SK-N-SH (cell line): Measurements from ENCODE around the gene GLCE. TPM values are rescaled to one million over a fixed set of nuclear protein-coding genes. Genes with fewer than 3 reads are reported as not detected.

Source experiments
- CTCF ChIA-PET: fragments of 300-600, 350-600 bp; formaldehyde crosslinking; extraction: SDS; loops from one replicate; lab custom pipeline; 2021; lab: Yijun Ruan, JAX
- POLR2A ChIA-PET: fragments of 350-600 bp; sonication (Branson Sonifier 250); formaldehyde crosslinking; extraction: SDS; loops from one replicate; lab custom pipeline; 2020; ENCODE audit warnings: antibody characterized with exemption, inconsistent platforms; lab: Yijun Ruan, JAX
- DNase-seq: peaks from one replicate; pipeline ENCODE4 v3.0.0; 2012
- H2AFZ ChIP-seq: fragments of 200-600 bp; sonication (generic); 2 replicates; pipeline ENCODE4 v1.8.1; 2016; ENCODE audit warnings: antibody characterized with exemption, mild to moderate bottlenecking, low read depth
- H3F3A ChIP-seq: fragments of 200-600 bp; sonication (generic); replicated peaks from 2 replicates; pipeline ENCODE3; 2016; ENCODE audit warnings: antibody characterized with exemption, mild to moderate bottlenecking; ENCODE audit not compliant: insufficient read depth
- H3K27ac ChIP-seq, 2 experiments: fragments of 200-500 bp in 1 of 2; fragments of 200-600 bp in 1 of 2; sonication (Bioruptor generic) in 1 of 2; sonication (generic), shearing (Covaris generic) in 1 of 2; 2 replicates each; pipeline versions ENCODE4 v1.5.1 to v1.6.1; 2014 to 2016; ENCODE audit warnings: low read depth in 2 of 2, inconsistent platforms in 1 of 2, low read length in 1 of 2, mild to moderate bottlenecking in 1 of 2, mixed read lengths in 1 of 2
- H3K27me3 ChIP-seq: fragments of 200-600 bp; sonication (generic), shearing (Covaris generic); 2 replicates; pipeline ENCODE4 v1.6.1; 2016; ENCODE audit warnings: mixed run types; ENCODE audit not compliant: insufficient read depth
- H3K36me3 ChIP-seq, 2 experiments: fragments of 200-500 bp in 1 of 2; fragments of 200-600 bp in 1 of 2; sonication (Bioruptor generic) in 1 of 2; sonication (generic) in 1 of 2; replicated peaks in 1 of 2; 2 replicates each; pipeline versions ENCODE3 to v1.5.1; 2014 to 2016; ENCODE audit warnings: low read length in 1 of 2, mild to moderate bottlenecking in 1 of 2; ENCODE audit not compliant: insufficient read depth in 2 of 2, control insufficient read depth in 1 of 2
- H3K4me1 ChIP-seq, 2 experiments: fragments of 200-500 bp in 1 of 2; fragments of 200-600 bp in 1 of 2; sonication (Bioruptor generic) in 1 of 2; sonication (generic), shearing (Covaris generic) in 1 of 2; 2 replicates each; pipeline versions ENCODE4 v1.5.1 to v1.6.1; 2014 to 2016; ENCODE audit warnings: low read depth in 1 of 2, low read length in 1 of 2, mixed run types in 1 of 2; ENCODE audit not compliant: insufficient read depth in 2 of 2, control insufficient read depth in 1 of 2
- H3K4me2 ChIP-seq: fragments of 200-600 bp; sonication (generic), shearing (Covaris generic); 2 replicates; pipeline ENCODE4 v1.6.1; 2017; ENCODE audit warnings: mixed run types
- H3K4me3 ChIP-seq, 2 experiments: fragments of 200-500 bp in 1 of 2; fragments of 200-600 bp in 1 of 2; sonication (Bioruptor generic) in 1 of 2; sonication (generic), shearing (Covaris generic) in 1 of 2; 2 replicates each; pipeline versions ENCODE4 v1.5.1 to v1.8.1; 2014 to 2016; ENCODE audit warnings: low read depth in 2 of 2, inconsistent platforms in 1 of 2, low read length in 1 of 2, mild to moderate bottlenecking in 1 of 2, mixed read lengths in 1 of 2, moderate library complexity in 1 of 2
- H3K79me2 ChIP-seq: fragments of 200-600 bp; sonication (generic); 2 replicates; pipeline ENCODE4 v1.8.1; 2017; ENCODE audit warnings: mild to moderate bottlenecking; ENCODE audit not compliant: insufficient read depth
- H3K9ac ChIP-seq: fragments of 200-600 bp; sonication (generic); 2 replicates; pipeline ENCODE4 v1.6.1; 2017; ENCODE audit warnings: mixed run types
- H3K9me2 ChIP-seq: fragments of 200-600 bp; sonication (generic); 2 replicates; pipeline ENCODE4 v1.6.1; 2017; ENCODE audit warnings: mixed run types
- H3K9me3 ChIP-seq: fragments of 200-600 bp; sonication (generic); 2 replicates; pipeline ENCODE4 v1.6.1; 2017; ENCODE audit warnings: mixed run types, mild to moderate bottlenecking, moderate library complexity
- H4K20me1 ChIP-seq: fragments of 200-600 bp; sonication (generic); 2 replicates; pipeline ENCODE4 v1.6.1; 2017; ENCODE audit warnings: mild to moderate bottlenecking, mixed run types; ENCODE audit not compliant: insufficient read depth
- ELF1 ChIP-seq: IDR thresholded peaks from 2 replicates; pipeline ENCODE4 v1.4.0; 2012
- EZH2phosphoT487 ChIP-seq: fragments of 200-600 bp; sonication (generic); IDR thresholded peaks from 2 replicates; pipeline ENCODE4 v1.6.1; 2017; ENCODE audit warnings: low read depth, mixed run types, mild to moderate bottlenecking, antibody characterized with exemption, moderate library complexity, borderline replicate concordance
- FOSL2 ChIP-seq: IDR thresholded peaks from 2 replicates; pipeline ENCODE4 v1.4.0; 2012; ENCODE audit warnings: low read depth, mild to moderate bottlenecking, moderate library complexity, borderline replicate concordance
- JUND ChIP-seq: IDR thresholded peaks from 2 replicates; pipeline ENCODE4 v1.4.0; 2012
- NFIC ChIP-seq: IDR thresholded peaks from 2 replicates; pipeline ENCODE4 v1.4.0; 2012; ENCODE audit warnings: borderline replicate concordance
- NRF1 ChIP-seq: IDR thresholded peaks from 2 replicates; pipeline ENCODE4 v1.6.1; 2012; ENCODE audit warnings: low read depth, mild to moderate bottlenecking, low read length
- RCOR1 ChIP-seq: fragments of 150-350 bp; IDR thresholded peaks from 2 replicates; pipeline ENCODE4 v1.6.1; 2017; ENCODE audit warnings: antibody characterized with exemption, low read length
- RFX5 ChIP-seq: IDR thresholded peaks from 2 replicates; pipeline ENCODE4 v1.6.1; 2012; ENCODE audit warnings: mild to moderate bottlenecking, improper control_type of control experiment, low read length
- RXRA ChIP-seq: IDR thresholded peaks from 2 replicates; pipeline ENCODE4 v1.4.0; 2012; ENCODE audit warnings: low read depth, mild to moderate bottlenecking, borderline replicate concordance
- SIN3A ChIP-seq: IDR thresholded peaks from 2 replicates; pipeline ENCODE4 v1.6.1; 2012; ENCODE audit warnings: low read depth, mild to moderate bottlenecking, low read length, moderate library complexity, borderline replicate concordance
- SMC3 ChIP-seq: IDR thresholded peaks from 2 replicates; pipeline ENCODE4 v1.6.1; 2012; ENCODE audit warnings: low read depth, low read length, improper control_type of control experiment
- TEAD4 ChIP-seq: IDR thresholded peaks from 2 replicates; pipeline ENCODE4 v1.4.0; 2012; ENCODE audit warnings: mild to moderate bottlenecking, borderline replicate concordance; ENCODE audit not compliant: insufficient read depth
- YY1 ChIP-seq: IDR thresholded peaks from 2 replicates; pipeline ENCODE4 v1.4.0; 2012; ENCODE audit warnings: low read depth, mild to moderate bottlenecking
- WGBS: methylation state at CpG from one replicate; pipeline ENCODE4 v1.1.6; 2017; ENCODE audit warnings: low lambda C conversion rate; 5-methylcytosine and 5-hydroxymethylcytosine counted together
- polyA plus RNA-seq, 3 experiments: library from polyadenylated mRNA; depleted of rRNA; stranded (reverse); fragments of >200 nt; gene quantifications; 2 replicates each; pipeline ENCODE4 v1.2.3, GENCODE V29; 2012
- TF ChIP-seq, protein P1 (sequence below): fragments of 150-350 bp; IDR thresholded peaks from 2 replicates; pipeline ENCODE4 v1.6.1; 2016; ENCODE audit warnings: mild to moderate bottlenecking, low read depth, low read length
- TF ChIP-seq, protein P2 (sequence below): IDR thresholded peaks from 2 replicates; pipeline ENCODE4 v1.4.0; 2012; ENCODE audit warnings: low read depth, borderline replicate concordance
- TF ChIP-seq, protein P3 (sequence below): IDR thresholded peaks from 2 replicates; pipeline ENCODE4 v1.4.0; 2012; ENCODE audit warnings: low read depth, borderline replicate concordance
- TF ChIP-seq, protein P4 (sequence below): fragments of 150-350 bp; IDR thresholded peaks from 2 replicates; pipeline ENCODE4 v1.6.1; 2017; ENCODE audit warnings: antibody characterized with exemption, low read length, low read depth, borderline replicate concordance
- TF ChIP-seq, protein P5 (sequence below): fragments of 200-600 bp; sonication (generic); IDR thresholded peaks from 2 replicates; pipeline ENCODE4 v1.6.1; 2017; ENCODE audit warnings: antibody characterized with exemption, mild to moderate bottlenecking, moderate library complexity

The GLCE gene
- polyA plus RNA-seq, 1 of the 3 experiments (the other 2 are of a cell fraction), result 19.5 TPM

DNA sequence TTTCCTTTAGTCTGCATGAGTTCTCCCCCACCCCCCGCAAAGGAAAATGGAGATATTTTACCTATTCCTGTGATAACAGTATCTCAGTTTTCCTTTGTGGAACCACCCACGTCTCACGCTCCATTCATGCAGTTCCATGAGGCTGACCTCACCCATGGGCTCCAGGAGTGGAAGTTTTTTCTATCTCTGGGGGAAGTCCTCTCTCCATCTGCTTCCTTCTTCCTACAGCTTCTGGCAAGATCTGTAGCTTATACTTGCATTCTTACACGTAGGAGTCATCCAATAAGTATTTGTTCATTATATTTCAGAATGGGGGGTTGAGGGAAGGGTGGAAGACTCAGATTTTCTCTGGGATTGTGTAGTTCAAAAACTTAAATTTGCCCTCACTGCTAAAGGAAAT, 5.8 kb upstream of the GLCE start (continued):
- TF ChIP-seq RXRA (no peak), RCOR1 (no peak), SIN3A (no peak), ELF1 (no peak), TEAD4 (no peak), EZH2phosphoT487 (no peak), YY1 (no peak), NRF1 (no peak)
- TF ChIP-seq, protein P1, sequence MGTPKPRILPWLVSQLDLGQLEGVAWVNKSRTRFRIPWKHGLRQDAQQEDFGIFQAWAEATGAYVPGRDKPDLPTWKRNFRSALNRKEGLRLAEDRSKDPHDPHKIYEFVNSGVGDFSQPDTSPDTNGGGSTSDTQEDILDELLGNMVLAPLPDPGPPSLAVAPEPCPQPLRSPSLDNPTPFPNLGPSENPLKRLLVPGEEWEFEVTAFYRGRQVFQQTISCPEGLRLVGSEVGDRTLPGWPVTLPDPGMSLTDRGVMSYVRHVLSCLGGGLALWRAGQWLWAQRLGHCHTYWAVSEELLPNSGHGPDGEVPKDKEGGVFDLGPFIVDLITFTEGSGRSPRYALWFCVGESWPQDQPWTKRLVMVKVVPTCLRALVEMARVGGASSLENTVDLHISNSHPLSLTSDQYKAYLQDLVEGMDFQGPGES, result no peak

DNA sequence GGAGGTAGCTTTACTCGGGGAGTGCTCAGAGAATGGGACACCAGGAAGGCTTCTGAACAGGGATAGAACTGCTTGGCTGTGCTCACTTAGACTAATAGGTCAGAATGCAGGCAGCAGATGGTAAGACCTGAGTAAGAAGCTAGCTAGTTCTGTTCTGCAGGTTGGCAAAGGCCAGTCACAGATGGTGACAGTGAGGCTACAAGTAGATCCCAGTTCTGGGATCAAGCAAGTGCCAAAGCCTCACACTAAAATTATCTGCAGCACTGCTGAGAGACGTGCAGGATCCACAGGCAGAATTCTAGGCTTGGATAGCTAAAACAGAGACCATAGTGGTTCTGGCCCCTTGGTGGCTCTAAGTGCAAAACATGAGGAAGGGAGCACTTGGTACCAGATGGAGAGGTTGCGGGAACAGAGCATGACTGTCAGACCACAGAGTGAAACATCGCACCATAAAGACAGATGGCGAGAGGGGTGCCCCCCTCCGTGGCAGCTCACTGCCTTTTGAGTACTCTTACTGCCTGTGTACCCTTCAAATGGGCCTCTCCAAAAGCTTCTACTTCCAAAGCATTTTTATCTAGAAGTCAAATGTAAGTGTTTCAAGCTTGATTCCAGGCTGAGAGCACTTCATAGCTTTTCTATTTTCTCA, 3.6 kb upstream of the GLCE start:
- Histone ChIP-seq H3K4me1 (peaks cover 5 to 6% of the 10 kb centered on the region in 2 experiments; a peak in 3 of 4 replicates), H2AFZ (no peak overlapping the region), H4K20me1 (no peaks in the 10 kb centered on the region), H3K79me2 (peaks cover 12% of the 10 kb centered on the region), H3K27ac (no peak overlapping the region), H3F3A (no peaks in the 10 kb centered on the region), H3K36me3 (no peaks in the 10 kb centered on the region), H3K9ac (no peak overlapping the region), H3K9me3 (no peaks in the 10 kb centered on the region), H3K4me2 (no peak overlapping the region), H3K9me2 (no peaks in the 10 kb centered on the region), H3K4me3 (no peak overlapping the region), H3K27me3 (no peaks in the 10 kb centered on the region)
- CTCF ChIA-PET, result interaction anchor here (0.8 to 1.4 kb wide), 2 partner anchors 18 to 19 kb away, joined by 4 read pairs; no protein-coding TSS in a partner anchor
- POLR2A ChIA-PET, result no interaction called here
- TF ChIP-seq, protein P2, sequence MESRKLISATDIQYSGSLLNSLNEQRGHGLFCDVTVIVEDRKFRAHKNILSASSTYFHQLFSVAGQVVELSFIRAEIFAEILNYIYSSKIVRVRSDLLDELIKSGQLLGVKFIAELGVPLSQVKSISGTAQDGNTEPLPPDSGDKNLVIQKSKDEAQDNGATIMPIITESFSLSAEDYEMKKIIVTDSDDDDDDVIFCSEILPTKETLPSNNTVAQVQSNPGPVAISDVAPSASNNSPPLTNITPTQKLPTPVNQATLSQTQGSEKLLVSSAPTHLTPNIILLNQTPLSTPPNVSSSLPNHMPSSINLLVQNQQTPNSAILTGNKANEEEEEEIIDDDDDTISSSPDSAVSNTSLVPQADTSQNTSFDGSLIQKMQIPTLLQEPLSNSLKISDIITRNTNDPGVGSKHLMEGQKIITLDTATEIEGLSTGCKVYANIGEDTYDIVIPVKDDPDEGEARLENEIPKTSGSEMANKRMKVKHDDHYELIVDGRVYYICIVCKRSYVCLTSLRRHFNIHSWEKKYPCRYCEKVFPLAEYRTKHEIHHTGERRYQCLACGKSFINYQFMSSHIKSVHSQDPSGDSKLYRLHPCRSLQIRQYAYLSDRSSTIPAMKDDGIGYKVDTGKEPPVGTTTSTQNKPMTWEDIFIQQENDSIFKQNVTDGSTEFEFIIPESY, result no peak
- TF ChIP-seq EZH2phosphoT487 (no peak), TEAD4 (no peak), NRF1 (no peak), SMC3 (no peak), FOSL2 (no peak), SIN3A (no peak), JUND (no peak), NFIC (no peak), RXRA (no peak), RFX5 (no peak), RCOR1 (no peak)
- TF ChIP-seq, protein P3, sequence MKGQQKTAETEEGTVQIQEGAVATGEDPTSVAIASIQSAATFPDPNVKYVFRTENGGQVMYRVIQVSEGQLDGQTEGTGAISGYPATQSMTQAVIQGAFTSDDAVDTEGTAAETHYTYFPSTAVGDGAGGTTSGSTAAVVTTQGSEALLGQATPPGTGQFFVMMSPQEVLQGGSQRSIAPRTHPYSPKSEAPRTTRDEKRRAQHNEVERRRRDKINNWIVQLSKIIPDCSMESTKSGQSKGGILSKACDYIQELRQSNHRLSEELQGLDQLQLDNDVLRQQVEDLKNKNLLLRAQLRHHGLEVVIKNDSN, result no peak
- TF ChIP-seq, protein P4, sequence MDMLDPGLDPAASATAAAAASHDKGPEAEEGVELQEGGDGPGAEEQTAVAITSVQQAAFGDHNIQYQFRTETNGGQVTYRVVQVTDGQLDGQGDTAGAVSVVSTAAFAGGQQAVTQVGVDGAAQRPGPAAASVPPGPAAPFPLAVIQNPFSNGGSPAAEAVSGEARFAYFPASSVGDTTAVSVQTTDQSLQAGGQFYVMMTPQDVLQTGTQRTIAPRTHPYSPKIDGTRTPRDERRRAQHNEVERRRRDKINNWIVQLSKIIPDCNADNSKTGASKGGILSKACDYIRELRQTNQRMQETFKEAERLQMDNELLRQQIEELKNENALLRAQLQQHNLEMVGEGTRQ, result no peak
- TF ChIP-seq, protein P5, sequence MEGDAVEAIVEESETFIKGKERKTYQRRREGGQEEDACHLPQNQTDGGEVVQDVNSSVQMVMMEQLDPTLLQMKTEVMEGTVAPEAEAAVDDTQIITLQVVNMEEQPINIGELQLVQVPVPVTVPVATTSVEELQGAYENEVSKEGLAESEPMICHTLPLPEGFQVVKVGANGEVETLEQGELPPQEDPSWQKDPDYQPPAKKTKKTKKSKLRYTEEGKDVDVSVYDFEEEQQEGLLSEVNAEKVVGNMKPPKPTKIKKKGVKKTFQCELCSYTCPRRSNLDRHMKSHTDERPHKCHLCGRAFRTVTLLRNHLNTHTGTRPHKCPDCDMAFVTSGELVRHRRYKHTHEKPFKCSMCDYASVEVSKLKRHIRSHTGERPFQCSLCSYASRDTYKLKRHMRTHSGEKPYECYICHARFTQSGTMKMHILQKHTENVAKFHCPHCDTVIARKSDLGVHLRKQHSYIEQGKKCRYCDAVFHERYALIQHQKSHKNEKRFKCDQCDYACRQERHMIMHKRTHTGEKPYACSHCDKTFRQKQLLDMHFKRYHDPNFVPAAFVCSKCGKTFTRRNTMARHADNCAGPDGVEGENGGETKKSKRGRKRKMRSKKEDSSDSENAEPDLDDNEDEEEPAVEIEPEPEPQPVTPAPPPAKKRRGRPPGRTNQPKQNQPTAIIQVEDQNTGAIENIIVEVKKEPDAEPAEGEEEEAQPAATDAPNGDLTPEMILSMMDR, result no peak
- no peak for DNase-seq
- WGBS, result 74% methylated on average over 6 of the region's 6 CpGs
